LNCAP (cell line): ENCODE results near the gene RABEP2.

Experiments used
- CTCF ChIP-seq: fragments of 450-650 bp; IDR thresholded peaks from 2 replicates; pipeline ENCODE4 v1.5.1; 2017; ENCODE audit warnings: mild to moderate bottlenecking

RABEP2 gene

GRCh38 chr16:28878083-28878926 lies 46.7 kb downstream of the RABEP2 start, which contains the start of gene ATP2A1:
Gene ATP2A1, plus strand, starts transcription at chr16:28878488. Its CDS starts 184 bp downstream, at chr16:28878672.
- TF ChIP-seq CTCF: no peak

GRCh38 chr16:28877655-28878000 lies 47.4 kb downstream of the RABEP2 start:
- TF ChIP-seq CTCF: no peak

- no peak for TF ChIP-seq CTCF
These were observed 47.9 kb downstream of the RABEP2 start for GRCh38 chr16:28876973-28877654.

- no peak for TF ChIP-seq CTCF
These were observed 48.9 kb downstream of the RABEP2 start for GRCh38 chr16:28876019-28876659.

GRCh38 chr16:28875134-28876018 lies 49.7 kb downstream of the RABEP2 start:
- no peak for TF ChIP-seq CTCF

- no peak for TF ChIP-seq CTCF
These were observed 50.6 kb downstream of the RABEP2 start for GRCh38 chr16:28874406-28874805.
